ENCODE data around the gene CD8B2.

DNA sequence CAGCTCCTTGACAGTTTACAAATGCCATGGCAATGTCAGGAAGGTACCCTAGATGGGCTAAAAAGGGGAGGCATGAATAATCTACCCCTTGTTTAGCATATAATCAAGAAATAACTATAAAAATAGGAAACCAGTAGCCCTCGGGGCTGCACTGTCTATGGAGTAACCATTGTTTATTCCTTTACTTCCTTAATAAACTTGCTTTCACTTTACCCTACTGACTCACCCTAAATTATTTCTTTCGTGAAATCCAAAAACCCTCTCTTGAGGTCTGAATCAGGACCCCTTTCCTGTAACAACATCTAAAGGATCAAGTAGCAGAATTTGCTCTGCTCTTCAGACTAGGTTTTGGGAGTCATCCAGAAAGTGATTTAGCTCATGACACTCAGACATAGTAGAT, 43.7 kb downstream of the CD8B2 start:
- TF ChIP-seq, protein P1, sequence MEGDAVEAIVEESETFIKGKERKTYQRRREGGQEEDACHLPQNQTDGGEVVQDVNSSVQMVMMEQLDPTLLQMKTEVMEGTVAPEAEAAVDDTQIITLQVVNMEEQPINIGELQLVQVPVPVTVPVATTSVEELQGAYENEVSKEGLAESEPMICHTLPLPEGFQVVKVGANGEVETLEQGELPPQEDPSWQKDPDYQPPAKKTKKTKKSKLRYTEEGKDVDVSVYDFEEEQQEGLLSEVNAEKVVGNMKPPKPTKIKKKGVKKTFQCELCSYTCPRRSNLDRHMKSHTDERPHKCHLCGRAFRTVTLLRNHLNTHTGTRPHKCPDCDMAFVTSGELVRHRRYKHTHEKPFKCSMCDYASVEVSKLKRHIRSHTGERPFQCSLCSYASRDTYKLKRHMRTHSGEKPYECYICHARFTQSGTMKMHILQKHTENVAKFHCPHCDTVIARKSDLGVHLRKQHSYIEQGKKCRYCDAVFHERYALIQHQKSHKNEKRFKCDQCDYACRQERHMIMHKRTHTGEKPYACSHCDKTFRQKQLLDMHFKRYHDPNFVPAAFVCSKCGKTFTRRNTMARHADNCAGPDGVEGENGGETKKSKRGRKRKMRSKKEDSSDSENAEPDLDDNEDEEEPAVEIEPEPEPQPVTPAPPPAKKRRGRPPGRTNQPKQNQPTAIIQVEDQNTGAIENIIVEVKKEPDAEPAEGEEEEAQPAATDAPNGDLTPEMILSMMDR (IDR thresholded peaks at IDR 0.05) = no peak
- TF ChIP-seq ZFX (IDR thresholded peaks at IDR 0.05; ENCODE audit: borderline replicate concordance) = no peak
